Retinal pigment epithelial cell (primary cell): ENCODE measurements around the gene SPDYE6.

Source experiments
- DNase-seq: peaks from one replicate; pipeline ENCODE4 v3.0.0-alpha.2; 2010; ENCODE audit warnings: low read depth
- H3K4me3 ChIP-seq: 2 replicates; pipeline ENCODE4 v1.5.1; 2011; ENCODE audit warnings: mild to moderate bottlenecking, low read length, control low read depth, moderate library complexity
- TF ChIP-seq, protein P1 (sequence below): conservative IDR thresholded peaks from 2 replicates; pipeline ENCODE4 v1.5.1; 2011; ENCODE audit warnings: low read depth, low read length, control low read depth, inconsistent platforms

Gene SPDYE6

DNA sequence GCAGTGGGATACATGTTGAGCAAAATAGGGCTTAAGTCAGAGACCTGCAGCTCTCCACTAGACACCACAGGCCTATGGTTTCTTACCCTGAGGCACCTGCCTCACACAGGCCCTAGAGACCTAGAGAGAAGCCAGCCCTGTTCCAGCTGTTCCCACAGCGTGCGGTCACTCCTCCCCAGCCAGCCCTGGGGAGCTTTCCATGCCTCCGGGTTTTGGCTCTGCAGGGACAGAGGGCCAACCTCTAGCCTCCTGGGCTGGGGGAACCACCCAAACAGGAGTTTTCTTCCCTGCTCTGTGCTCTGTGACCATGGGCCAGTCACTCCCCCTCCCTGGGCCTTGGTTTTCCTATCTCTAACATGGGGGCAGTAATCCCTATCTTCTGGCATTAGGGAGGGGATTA is 36.6 kb downstream of the SPDYE6 start:
- TF ChIP-seq, protein P1, sequence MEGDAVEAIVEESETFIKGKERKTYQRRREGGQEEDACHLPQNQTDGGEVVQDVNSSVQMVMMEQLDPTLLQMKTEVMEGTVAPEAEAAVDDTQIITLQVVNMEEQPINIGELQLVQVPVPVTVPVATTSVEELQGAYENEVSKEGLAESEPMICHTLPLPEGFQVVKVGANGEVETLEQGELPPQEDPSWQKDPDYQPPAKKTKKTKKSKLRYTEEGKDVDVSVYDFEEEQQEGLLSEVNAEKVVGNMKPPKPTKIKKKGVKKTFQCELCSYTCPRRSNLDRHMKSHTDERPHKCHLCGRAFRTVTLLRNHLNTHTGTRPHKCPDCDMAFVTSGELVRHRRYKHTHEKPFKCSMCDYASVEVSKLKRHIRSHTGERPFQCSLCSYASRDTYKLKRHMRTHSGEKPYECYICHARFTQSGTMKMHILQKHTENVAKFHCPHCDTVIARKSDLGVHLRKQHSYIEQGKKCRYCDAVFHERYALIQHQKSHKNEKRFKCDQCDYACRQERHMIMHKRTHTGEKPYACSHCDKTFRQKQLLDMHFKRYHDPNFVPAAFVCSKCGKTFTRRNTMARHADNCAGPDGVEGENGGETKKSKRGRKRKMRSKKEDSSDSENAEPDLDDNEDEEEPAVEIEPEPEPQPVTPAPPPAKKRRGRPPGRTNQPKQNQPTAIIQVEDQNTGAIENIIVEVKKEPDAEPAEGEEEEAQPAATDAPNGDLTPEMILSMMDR = no peak
- no peak for DNase-seq
- no peak overlapping the region for H3K4me3 ChIP-seq

DNA sequence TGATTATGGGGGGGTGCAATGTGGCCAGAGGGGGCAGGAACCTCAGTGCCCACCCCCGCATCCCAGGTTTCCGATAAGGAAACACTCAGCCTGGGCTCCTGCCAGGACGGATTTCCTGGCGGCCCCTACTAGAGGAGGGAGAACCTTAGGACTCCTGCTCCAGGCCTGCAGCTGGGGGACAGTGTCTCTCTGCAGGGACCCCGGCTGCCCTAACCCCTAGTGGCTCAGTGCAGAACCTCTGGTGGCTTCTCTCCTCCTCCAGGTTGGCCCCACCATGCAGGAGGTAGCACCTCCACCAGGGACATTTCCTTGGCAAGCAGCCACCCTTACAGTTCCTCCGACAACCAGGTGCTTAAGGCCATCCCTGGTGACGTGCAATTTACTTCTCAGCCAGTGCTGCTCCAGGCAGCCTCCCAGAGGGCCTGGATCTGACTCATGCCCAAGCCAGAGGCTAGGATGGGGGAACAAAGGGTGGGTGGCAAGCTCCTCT is 37.7 kb downstream of the SPDYE6 start:
- H3K4me3 ChIP-seq = no peak overlapping the region
- TF ChIP-seq, protein P1 = no peak
- DNase-seq = no peak

DNA sequence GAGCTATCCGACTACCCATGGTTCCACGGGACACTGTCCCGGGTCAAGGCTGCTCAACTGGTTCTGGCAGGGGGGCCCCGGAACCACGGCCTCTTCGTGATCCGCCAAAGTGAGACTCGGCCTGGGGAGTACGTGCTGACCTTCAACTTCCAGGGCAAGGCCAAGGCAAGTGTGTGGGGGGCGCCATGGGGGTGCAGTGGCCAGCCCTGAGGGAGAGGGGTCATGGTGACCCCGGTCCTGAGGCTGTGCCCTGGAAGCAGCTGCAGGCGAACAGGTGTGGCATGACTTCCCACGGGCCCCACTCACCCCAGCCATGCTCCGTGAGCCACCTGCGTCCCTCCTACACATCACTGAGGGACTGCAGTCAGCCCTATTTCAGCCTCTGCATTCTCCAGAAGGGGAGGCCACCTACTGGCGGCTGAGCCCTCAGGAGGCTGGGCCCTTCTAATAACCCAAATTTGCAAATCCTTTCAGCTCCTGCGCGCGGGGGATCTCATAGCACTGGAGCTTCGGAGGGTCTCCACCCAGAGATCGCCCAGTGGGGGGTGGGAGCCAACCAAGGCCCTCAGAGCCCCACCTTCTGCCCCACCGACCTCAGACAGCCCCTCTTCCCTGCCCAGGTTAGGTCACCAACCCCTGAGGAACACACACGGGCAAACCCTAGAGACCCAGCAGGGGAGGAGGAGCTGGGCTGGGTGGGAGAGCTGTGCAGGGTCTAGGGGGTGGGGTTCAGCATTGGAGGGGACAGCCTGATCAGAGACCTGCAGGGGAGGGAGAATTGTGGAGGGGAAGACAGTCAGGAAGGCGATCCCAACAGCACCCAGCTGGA is 38.8 kb downstream of the SPDYE6 start:
- TF ChIP-seq, protein P1 = no peak
- no peak for DNase-seq
- no peak overlapping the region for H3K4me3 ChIP-seq

DNA sequence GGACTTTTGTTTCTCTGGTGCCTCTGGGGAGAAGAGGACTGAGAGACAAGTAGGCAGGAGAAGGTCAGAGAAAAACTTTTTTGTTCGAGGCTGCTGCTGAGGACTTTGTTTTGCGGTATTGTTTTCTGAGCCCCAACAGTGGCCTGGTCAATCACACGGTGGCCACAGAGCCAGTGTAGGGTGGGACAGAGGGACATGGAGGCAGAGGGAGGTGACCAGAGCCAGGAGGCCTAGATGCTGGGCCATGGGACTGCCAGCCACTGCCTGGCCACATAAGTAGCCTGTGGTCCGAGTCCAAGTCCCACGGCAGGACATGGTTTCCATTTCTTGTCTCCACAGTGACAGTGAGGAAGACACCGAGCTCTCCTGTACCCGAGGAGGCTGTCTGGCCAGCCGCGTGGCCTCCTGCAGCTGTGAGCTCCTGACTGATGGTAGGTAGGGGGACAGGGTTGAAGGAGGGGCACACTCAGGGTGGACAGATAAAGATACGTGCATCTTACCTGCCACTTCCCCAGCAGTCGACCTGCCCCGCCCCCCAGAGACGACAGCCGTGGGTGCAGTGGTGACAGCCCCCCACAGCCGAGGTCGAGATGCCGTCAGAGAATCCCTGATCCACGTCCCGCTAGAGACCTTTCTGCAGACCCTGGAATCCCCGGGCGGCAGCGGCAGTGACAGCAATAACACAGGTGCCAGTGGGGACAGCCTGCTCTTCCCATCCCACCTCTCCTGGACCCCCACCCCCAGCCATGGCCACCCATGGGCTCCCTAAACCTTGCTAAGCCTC is 42.1 kb downstream of the SPDYE6 start:
- DNase-seq = no peak
- no peak overlapping the region for H3K4me3 ChIP-seq
- TF ChIP-seq, protein P1 = no peak

DNA sequence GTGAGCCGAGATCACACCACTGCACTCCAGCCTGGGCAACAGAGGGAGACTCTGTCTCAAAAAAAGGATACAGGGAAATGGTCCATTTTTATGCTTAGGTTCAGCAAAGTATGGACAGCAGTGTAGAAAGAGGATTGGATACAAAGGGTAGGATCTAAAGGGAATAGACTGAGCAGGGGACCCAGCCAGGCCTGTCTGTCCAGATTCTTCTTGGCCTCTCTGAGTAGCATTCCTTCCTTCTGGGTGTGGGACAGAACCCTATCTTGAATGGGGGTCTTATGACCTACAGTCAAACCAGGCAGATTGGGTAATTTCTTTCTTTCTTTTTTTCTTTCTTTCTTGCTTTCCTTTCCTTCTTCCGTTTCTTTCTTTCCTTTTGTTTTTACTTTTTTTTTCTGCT is 43.9 kb downstream of the SPDYE6 start:
- no peak overlapping the region for H3K4me3 ChIP-seq
- no peak for DNase-seq
- TF ChIP-seq, protein P1 = no peak

DNA sequence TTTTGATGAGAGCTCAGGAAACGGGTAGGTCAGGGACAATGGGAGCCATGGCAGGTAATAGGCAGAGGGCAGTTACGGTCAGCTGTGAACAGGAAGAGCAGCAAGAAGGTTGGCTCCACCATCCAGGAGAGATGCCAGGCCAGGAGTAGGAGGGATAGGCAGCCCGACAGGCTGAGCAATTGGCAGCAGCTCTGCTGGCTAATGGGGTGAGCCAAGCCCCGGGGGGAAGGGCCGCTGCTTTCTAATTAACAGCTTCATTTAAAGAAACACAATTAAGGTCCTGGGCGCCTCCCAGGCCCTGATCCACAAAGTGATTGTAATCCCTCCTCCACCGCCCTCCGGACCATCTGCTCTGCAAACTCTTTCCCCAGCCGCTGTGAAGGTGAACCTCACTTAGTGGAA is 45.8 kb downstream of the SPDYE6 start:
- no peak for DNase-seq
- no peak overlapping the region for H3K4me3 ChIP-seq
- TF ChIP-seq, protein P1 = no peak
